Activated CD4-positive, CD25-positive, alpha-beta regulatory T cell treated with anti-CD3 and anti-CD28 coated beads, Interleukin-2, amount 50 U/mL, for 16 hours (primary cell): ENCODE measurements around the gene CST6.

Experiments
- DNase-seq: peaks from one replicate; pipeline ENCODE4 v3.0.0-alpha.2; 2020; ENCODE audit warnings: low read depth, low spot score

Gene CST6

DNA sequence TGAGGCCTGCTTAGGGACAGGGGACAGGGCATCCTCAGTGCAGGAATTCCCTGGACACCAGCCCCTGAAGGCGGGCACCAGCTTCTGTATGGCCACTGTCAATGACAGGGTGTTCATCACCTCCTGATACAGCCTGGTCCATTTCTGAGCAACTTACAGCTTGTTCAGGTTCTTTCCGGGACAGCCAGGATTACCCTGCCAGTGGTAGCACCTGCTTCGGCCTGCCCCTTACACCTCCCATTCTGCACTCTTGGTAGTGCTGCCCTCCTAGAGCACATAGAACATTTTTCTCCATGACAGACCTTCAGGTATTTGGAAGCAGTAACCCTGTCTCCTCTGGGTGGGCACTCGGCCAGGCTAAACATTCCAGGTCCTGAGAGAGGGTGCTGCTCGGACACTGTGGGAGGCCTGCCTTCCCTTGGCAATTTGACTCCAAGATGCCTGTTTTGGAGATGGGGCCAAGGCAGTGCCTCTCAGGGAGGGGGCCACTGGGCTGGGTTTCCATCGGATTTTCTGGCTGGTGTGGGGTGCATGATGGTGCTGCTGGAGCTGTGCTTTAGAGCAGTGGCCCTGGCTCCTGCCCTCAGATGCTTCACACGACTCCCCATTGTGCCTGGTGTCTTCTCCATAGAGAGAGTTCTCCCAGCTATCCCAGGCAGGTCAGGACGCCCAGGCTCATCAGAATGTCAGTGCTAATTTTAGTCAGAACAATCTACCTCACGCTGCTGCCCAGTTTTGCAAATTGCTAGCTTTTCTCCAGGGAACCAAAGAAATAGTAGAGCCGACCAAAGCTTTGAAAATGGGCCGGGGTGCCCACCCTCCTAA lies 35.9 kb downstream of the CST6 start:
- DNase-seq: no peak

DNA sequence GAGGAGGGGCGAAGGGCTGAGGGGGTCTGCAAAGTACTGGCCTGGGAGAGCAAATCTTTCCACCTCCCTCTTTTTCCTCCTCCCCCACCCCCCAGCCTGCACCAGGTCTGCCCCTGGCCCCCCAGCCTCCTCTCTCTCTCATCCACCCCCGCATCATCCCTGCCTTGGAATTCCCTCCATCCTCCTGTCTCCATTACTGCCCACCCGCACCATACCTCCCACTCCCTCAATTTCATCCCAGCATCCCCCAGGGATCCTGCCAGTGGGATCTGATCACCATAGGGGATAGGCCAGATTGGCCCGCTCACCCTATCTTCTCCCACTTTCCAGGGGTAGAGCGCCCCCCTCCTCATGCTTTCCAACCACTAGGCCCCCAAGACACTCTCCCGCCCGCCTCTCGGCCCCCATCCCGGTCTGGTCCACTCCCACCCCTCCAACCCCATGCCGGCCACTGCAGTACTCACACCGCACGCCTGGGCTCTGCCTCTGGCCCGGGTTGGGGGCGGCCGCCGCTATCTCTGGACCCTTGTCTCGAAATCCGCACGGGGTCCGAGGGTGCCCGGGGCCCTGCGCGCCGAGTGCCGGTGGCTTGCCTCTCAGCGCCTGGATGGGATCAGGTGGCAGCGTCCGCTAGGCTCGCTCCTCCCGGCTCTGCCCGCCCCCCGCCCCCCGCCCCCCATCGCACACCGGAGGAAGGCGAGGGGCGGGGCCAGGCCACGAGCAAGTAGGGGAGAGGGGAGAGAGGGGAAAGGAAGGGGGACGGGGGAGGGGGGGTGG lies 36.9 kb downstream of the CST6 start, which contains the start of gene GAL3ST3:
Gene GAL3ST3 (minus strand): TSS at position 615 of the 777 bp plus-strand sequence. CDS start 3,746 bp downstream, outside the sequence.
- no peak for DNase-seq

DNA sequence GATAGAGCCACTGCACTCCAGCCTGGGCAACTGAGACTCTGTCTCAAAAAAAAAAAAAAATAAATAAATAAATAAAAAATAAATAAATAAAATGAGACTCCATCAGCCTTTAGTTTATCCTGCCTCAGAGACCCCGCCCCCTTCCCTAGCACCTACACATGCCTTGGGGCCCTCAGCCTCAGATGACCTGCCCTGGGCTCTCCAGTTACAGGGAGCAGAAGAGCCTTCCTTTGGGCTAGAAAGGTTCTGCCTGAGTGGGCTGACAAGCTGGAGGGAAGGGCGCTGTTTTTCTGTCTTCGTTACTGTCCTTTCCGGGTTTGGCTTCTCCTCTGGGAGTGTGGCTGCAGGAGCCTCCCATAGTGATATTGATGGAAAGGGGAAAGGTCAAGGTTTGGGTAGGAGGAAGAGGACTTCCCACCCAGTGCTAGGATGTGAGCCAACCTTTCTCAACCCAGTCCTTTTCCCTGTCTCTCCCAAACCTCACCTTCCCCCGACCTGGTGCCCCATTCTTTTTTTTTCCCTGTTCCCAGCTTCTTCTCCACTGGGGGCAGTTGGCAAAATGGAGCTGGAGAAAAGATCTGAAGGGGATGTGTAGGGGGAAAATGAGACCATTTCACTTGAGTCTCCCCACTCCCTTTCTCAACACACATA lies 38.9 kb downstream of the CST6 start:
- no peak for DNase-seq

DNA sequence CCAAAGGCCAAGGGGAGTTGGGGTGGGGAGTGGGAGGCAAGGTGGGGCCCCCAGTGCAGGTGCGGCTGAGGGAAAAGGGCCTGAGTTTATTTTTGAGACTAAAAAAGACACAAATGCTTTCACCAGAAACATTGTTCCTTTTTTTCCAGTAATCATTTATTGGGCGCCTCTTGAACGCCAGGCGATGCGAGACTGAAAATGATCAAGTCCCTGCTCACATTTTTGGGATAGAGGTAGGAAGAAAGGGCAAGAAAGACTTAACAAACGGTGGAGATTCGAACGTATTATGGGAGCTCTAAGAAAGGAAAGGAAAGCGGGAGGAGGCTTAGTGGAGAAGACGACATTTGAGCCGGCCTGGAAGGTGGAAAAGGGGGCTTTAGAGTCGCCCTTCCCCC lies 39.6 kb downstream of the CST6 start:
- DNase-seq: no peak

DNA sequence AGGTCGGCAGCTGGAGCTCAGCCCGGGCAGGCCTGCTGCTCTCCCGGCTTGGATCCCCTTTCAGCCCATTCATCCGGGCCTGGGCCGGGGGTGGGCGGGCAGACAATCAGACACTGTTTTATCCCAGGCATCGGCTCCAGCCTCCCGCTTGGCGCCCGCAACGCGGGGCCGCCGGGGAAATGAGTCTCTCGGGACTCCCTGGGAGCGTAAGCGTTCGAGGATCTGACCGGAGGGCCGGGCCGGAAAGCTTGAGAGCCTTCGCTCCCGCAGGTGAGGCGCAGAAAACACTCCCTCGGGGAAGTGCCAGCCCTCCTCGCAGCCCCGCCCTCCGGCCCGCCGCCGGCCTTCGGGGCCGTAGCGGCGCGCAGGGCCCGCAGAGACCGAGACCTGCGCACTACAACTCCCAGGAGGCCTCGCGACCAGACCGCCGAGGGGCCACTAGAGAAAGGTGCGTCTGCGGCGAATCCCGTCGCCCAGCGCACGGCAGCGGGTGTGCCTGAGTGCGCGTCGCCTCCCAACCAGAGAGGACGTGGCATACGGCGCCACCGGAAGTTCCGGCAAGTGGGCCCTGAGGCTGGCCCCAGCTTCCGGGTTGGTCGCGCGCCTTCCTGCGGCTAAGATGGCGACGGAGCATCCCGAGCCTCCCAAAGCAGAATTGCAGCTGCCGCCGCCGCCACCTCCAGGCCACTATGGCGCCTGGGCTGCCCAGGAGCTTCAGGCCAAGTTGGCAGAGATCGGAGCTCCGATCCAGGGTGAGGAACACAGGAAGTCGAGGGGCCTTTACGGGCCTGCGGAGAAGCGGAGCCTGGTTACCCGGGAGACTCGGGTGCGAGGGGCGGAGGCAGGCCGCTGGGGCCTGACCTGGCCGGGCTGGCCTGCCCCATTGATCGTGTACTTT lies 40.2 kb downstream of the CST6 start, which contains the start of gene SF3B2:
Gene SF3B2 (plus strand): TSS at position 599 of the 898 bp plus-strand sequence. CDS start 21 bp downstream, at position 620.
- peak; percentile 92 for DNase-seq

DNA sequence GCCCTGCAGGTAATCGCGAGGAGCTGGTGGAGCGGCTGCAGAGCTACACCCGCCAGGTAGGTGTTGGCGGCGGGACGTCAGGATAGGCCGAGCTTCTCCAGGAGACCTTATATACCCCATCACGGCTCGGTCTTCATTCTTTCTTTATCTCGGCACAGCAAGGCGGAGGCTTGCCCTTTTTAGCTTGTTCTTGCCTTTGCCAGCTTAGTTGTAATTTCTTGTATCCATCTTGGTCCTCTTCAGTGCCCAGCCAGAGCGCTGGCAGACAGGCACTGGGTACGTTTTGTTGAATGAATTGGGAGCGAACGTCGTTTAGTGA lies 40.8 kb downstream of the CST6 start:
- DNase-seq: no peak

DNA sequence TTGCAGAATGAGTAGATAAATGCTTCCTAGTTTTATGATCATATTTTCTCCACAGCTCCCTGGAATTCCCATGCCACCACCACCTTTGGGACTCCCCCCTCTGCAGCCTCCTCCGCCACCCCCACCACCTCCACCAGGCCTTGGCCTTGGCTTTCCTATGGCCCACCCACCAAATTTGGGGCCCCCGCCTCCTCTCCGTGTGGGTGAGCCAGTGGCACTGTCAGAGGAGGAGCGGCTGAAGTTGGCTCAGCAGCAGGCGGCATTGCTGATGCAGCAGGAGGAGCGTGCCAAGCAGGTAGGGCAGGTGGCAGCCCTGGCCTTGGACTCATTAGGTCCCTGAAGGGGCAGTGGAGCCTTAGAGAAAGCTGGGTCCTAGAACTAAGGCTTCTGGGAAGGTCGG lies 43.2 kb downstream of the CST6 start:
- DNase-seq: no peak

DNA sequence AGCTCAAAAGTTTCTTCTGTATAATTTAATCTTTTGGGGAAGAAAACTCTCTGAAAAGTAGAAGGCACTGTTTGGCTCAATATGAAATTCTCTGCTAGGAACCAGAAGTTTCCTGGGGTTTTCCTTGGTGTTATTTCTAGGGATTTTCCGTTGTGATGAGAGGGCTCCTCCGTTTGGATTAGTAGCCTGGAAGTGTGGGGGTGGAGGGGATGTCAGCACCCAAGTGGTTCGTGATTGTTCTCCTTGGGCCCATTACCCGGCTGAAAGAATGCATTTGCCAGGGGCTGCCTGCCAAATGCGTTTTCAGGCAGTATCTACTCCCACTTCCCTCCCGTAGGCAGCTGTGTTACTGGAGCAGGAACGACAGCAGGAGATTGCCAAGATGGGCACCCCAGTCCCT lies 44.7 kb downstream of the CST6 start:
- no peak for DNase-seq

DNA sequence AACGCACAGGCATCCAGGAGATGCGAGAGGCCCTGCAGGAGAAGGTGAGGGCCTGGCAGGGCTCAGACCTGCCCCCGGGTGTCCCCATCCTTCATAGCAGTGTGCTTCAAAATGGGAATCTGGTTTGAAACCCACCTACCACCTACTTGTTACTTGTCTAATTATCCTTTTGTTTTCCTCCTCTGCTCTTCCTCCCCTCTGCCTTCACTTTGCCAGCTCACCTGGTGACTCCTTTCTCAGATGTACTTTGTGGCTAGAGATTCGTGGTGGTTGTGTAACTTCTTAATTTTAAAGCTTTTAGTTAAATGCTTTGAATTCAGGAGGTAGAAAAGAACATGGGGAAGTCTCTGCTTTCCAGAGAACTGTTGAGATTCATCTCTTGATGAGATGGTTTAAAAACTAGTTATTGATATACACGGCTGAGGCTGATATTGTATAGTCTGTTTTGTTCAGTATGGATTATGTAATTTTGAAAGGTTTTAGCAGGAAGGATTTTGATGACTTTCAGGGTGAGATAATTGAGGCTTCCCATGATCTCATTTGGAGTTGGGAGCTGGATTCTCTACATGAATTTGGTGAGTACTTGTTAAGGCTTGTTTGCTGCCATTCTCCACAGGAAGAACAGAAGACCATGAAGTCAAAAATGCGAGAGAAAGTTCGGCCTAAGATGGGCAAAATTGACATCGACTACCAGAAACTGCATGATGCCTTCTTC lies 48.3 kb downstream of the CST6 start:
- no peak for DNase-seq

DNA sequence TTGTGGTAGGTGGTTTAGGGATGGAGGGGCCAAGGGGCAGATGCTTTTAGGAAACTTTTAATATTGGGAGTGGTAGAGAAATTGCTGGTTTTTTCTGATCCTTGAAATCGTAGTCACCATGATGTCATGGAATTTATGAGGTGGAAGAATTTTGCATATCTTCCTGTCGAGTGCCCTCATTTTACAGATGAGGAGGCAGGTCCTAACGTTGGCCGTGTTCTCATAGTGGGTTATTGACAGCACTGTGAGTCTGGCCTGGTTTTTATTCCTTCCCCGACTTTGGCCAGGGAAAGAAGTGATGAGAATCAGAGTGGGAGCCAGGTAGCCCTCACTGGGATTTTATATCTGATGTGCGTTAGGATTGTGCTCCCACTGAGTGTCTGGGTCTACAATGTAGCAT lies 49.5 kb downstream of the CST6 start:
- DNase-seq: no peak

DNA sequence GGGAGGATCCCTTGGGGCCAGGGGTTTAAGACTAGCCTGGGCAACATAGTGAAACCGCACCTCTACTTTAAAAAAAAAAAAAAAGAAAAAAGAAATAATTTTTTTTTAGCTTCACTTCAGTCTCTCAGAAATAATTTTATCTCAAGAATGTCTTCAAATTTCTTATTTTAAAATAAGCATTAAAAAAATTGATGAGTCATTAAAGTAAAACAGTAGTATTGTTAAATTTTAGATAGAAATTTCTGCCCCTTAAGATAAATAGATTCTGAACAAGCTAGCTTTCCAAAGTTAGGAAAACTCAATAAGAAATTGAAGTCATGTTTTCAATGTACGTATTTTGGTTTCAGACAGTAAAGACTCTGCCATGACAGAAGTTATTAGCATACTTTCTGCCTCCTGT lies 50.6 kb downstream of the CST6 start:
- no peak for DNase-seq
